Mesenteric fat pad (tissue), 1 donor: ENCODE data around the gene TMTC3. TPM values are rescaled to one million over a fixed set of nuclear protein-coding genes. Genes with fewer than 3 reads are reported as not detected.
A peak's percentile ranks its signal among the peaks of the same experiment; 100 is the strongest.
"Not testable (repeated sequence)": the region's sequence is repeated elsewhere in the genome, so short reads cannot be mapped to it uniquely, and the experiment has no call there.

Experiments
- DNase-seq: peaks from one replicate; pipeline ENCODE4 v3.0.0-alpha.2; 2020; ENCODE audit warnings: low spot score
- long read RNA-seq: library from polyadenylated mRNA; unstranded; transcript quantifications from one replicate; pipeline ENCODE4 v2.0.0, GENCODE V29; 2020
- total RNA-seq: library from RNA; stranded (reverse); fragmentation: NEBNext Ultra II Directional; extraction: Animal tissue kit (Norgen Biotek cat#: 25700); gene quantifications from one replicate; pipeline ENCODE4 v1.2.1, GENCODE V29; 2021
- donor health status: DM: yes; HTN: yes; CAD: no.

The TMTC3 gene
- 17.9 TPM for total RNA-seq
- long read RNA-seq, full-length matches to known transcripts = 3 of 6 reads
- long read RNA-seq, partial matches to known transcripts = 0 of 6 reads
- long read RNA-seq, other reads (novel, unspliced or antisense) = 3 of 6 reads

DNA sequence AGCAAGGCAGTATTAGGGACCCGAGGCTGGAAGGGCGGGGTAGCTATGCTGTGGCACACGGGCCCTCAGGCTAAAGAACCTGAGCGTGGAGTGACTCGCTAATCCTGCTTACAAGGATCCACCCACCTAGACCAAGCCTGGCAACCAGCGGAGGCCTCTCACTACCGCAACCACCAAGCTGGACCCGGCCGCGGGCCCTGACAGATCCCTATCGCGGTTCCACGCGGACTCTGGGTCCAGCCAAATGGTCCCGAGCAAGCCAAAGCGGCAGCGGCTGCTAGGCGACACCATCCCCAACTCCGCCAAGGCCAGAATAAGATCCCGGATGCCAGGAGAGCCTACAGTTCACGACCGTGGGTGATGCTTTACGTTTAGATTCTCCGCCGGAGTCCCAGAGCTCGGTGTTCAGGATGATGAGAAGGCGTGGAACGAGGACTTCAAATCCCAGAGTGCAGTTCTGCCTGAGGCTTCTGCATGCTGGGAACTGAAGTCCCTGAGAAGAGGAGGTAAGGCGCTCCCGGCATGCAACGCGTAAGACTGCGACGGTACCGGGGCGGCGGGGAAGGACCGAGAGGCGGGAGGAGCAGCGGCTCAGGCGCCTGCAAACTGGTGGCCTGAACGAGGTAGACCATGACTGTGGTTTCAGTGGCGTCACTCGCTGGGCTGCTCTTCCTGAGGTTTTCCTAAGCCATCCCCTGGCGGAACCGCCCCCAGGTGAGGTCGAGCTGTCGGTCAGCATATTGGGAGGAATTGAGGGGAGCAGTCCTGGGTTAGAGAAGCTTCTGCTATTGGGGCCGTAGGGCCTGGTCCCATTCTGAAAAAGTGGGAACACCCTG is at the start of gene TMTC3, which contains the start of gene CEP290:
TMTC3 (plus strand) TSS at position 534 of the 836 bp plus-strand sequence. CDS start 6,009 bp downstream, outside the sequence.
CEP290 (minus strand) TSS at position 315 of the 836 bp plus-strand sequence. CDS start 781 bp downstream, outside the sequence.
- DNase-seq = peak; percentile 95

GRCh38 chr12:88092771-88093170 is 49.3 kb upstream of the TMTC3 start:
- DNase-seq = no peak

DNA sequence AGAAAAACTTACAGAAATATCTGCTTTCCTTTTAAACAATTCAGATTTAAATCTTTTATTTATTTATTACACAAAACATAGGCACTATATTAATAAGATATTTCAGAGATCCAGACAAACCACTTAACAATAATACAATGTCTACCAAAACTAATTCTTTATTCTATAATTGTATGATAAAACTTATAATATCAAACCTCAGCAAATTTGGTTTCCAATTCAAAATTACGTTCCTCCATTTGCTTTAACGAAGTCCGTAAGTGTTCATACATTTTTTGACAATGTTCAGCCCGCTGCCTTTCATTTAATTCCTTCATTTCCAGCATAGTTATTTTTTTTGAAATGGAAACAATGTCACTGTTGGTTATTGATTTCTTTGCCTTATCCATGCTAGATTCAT is 48.5 kb upstream of the TMTC3 start:
- DNase-seq = no peak

DNA sequence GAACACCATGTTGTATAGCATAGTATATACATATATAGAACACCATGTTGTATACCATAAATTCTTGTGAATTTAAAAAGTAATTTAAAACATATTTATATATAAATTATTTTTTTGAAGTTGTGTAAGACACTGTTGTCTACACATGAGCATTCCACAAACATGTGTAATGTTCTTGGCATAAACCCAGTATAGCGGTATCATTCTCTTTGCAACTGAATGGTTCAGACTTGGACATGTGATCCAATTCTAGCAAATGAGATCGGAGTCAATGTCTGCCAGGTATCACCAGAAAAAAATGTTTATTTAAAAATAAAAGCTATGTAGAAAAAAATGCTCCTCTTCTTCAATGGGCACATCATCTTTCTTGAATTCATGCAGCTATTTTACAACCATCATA is 34.1 kb upstream of the TMTC3 start:
- no peak for DNase-seq

DNA sequence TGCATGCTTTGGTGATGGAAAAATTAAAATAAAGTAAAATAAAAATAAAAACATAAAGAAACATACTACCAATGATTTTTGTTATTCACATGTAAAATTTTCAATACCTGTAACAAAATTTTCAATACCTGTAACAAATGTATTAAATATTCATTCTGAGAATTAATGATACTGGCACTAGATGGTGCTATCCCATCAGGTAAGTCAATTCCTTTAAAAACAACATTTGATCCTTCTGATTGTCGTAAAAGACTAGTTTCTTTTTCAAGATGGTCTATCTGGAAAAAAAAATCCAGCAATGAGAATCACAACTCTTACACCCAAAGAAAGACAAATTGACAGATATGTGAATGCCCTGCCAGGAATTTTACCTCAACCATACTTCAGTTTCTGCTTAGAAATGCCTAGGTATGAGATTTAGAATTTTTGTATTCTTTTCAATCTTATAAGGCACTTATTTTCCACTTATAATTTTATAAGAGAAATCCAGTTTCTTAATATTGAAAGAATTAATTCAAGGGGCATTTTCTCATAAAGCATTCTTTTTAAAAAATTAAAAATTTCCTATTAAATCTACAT is 30.9 kb upstream of the TMTC3 start:
- no peak for DNase-seq

DNA sequence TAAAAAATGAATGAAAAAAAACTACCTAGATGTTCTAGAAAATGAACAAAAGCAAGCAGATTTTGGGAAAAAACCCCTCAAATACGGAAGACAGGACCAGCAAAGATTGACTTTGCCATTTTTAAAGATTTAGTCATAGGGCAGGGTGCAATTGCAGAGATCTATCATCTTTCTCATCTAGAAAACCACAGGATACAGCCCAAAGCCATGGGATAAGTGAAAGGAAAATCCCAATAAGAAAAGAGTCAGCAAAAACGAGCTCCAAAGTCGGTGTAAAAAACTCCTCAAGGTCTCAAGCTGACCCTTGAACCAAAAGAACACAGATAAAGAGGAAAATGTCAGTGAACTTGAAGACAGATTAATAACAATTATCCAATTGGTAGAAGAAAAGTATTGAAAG is 28.2 kb upstream of the TMTC3 start:
- DNase-seq = no peak

DNA sequence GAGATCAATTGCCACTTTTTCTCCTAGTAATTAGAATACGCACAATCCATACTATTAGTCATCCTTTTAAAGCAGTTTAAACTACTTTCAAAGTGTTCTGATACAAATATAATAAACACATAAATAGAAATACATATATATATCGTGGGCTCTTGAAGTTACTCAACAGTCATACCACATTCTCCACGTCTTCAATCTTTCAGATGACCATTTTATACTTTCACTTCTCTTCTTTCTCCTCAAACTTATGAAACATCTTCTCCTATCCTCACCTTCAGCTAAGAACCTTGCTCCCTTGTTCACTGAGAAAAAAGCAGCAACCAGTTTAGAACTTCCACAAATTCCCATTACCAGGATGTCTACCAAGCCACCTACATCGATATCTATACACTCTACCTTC is 19.4 kb upstream of the TMTC3 start:
- no peak for DNase-seq

- no peak for DNase-seq
Measured at GRCh38 chr12:88127099-88127498, 15.0 kb upstream of the TMTC3 start.

DNA sequence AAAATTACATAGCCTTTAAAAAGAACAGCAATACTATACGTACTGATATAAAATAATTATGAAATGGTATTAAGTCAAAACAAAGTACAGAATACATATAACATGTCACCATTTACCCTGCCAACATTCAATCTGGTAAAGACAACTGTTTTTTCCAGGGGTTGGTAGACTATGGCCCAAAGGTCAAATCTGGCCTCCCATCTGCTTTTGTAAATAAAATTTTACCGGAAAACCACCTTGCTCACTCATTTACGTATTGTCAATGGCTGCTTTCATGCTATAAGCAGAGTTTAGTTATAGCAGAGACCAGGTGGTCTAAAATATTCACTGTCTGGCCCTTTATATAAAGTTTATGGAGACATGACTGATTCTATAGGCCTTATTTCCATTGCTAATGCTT is 14.3 kb upstream of the TMTC3 start:
- DNase-seq = no peak

- DNase-seq = no peak
Measured at GRCh38 chr12:88132392-88132791, 9.7 kb upstream of the TMTC3 start.

GRCh38 chr12:88133181-88133580 is 8.9 kb upstream of the TMTC3 start:
- DNase-seq = not testable (repeated sequence)

DNA sequence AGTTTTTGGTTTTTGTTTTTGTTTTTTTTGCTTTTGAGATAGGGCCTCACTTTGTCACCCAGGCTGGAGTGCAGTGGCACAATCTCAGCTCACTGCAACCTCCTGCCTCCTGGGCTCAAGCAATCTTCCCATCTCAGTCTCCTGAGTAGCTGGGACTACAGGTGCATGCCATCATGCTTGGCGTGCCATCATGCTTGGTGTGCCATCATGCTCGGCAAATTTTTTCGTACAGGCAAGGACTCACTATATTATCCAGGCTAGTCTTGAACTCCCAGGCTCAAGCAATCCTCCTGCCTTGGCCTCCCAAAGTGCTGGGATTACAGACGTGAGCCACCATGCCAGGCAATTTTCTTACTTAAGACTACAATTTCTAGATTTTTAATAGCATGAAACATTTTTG is 2.4 kb upstream of the TMTC3 start:
- not testable (repeated sequence) for DNase-seq

- DNase-seq = no peak
Measured at GRCh38 chr12:88141425-88141773, 708 bp upstream of the TMTC3 start.

- no peak for DNase-seq
Measured at GRCh38 chr12:88142610-88142991, 494 bp downstream of the TMTC3 start.

DNA sequence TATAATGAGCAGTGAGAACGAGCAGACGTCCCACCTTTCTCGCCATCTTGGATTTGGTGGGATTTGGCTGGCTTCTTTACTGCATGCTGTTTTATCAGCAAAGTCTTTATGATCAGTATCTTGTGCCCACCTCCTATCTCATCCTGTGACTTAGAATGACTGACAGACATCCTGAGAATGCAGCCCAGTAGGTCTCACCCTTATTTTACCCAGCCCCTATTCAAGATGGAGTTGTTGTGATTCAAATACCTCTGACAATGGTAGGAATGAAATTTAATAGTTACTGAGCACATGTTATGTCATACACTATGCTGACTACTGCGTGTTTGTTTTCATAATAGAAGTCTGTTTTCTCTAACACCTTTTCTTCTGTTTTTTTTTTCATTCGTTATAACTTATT is 1.9 kb downstream of the TMTC3 start:
- no peak for DNase-seq

GRCh38 chr12:88144546-88145468 is 2.7 kb downstream of the TMTC3 start:
- DNase-seq = no peak

DNA sequence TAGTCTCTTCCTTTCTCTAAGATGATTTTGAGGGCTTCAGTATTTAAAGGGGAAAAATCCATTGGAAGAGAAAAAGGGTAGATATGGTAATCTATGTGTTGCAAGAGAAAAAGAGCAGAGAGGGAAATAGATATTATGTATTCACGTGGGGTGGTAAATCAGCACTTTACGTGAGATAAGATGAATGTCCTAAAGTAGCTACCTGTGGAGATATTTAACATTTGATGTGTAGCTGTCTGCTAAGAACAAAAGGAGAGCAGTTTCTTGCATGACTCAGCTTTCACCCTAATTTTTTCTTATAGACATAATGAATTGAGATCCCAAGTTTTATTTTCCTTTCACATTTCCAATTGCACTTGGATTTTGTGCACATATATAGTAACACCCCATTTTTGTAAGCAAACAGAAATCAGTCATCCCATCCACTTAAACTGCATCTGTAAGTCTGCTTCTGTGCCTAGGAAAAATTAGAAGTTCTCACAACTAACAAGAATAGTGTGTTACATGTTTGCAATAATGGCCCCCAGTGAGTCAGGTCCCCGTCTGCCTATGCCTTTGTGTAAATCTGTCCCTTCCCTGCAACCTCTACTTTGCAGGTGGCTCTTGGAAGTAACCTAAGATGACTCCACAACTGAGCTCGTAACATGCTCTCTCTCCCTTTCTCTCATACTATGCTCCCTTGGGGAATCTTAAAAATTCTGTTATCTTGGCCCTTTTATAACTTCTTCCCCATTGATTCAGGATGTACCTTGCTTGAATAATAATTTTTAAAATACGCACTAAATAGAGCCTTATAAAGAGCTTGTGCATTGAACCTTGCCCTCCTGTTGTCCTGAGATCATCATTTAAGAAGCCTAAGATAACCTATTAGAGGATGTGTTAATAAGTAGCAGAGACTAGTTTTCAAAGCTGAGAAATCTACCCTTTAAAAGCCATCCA is 3.7 kb downstream of the TMTC3 start:
- no peak for DNase-seq

DNA sequence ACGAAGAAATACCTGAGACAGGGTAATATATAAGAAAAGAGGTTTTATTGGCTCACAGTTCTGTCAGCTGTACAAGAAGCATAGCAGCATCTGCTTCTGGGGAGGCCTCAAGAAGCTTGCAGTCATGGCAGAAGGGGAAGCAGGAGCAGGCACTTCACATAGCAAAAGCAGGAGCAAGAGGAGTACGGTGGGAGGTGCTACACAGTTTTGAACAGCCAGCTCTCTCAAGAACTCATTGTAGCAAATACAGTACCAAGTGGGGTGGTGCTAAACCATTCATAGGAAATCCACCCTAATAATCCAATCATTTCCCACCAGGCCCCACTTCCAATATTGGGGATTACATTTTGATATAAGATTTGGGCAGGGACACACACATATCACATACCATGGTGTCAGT is 8.0 kb downstream of the TMTC3 start:
- DNase-seq = no peak

DNA sequence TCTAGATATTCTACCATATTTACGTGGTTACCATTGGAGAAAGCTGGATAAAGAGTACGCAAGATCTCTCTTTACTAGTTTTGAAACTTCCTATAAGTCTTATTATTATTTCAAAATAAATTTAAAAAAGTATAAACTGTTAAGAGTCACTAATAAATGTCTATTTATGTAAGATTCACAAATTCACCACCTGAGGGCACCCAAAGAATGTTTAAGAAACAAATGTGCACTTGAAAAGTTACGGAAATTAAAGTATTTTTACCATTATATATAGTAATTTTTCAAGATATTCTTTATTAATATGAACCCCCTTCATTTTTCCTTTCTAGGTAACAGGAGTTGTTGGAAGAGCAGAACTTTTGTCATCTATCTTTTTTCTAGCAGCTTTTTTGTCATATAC is 11.9 kb downstream of the TMTC3 start:
- DNase-seq = no peak

- DNase-seq = no peak
Measured at GRCh38 chr12:88156075-88156654, 14.1 kb downstream of the TMTC3 start.
